AG04449 (cell line): ENCODE results near the gene ATP9B.

Source experiments
- CTCF ChIA-PET: fragments of 350-600 bp; formaldehyde crosslinking; extraction: SDS; loops from one replicate; lab custom pipeline; 2021; ENCODE audit warnings: antibody characterized with exemption; lab: Yijun Ruan, JAX
- POLR2A ChIA-PET: fragments of 400-600, 350-600 bp; formaldehyde crosslinking; extraction: SDS; loops from one replicate; lab custom pipeline; 2020; ENCODE audit warnings: antibody characterized with exemption, inconsistent platforms; lab: Yijun Ruan, JAX
- DNase-seq: peaks from one replicate; pipeline ENCODE4 v3.0.0-alpha.2; 2010; ENCODE audit warnings: low read depth, low spot score
- H3K4me3 ChIP-seq: 2 replicates; pipeline ENCODE4 v1.5.1; 2011; ENCODE audit warnings: low read depth, mild to moderate bottlenecking, control low read depth, low read length
- TF ChIP-seq, protein P1 (sequence below): IDR thresholded peaks from one replicate; pipeline ENCODE4 v1.5.1; 2011; ENCODE audit warnings: mild to moderate bottlenecking, moderate library complexity, low read length, control low read depth, inconsistent platforms; ENCODE audit not compliant: insufficient read depth; ENCODE audit errors: missing control alignments

The ATP9B gene

DNA sequence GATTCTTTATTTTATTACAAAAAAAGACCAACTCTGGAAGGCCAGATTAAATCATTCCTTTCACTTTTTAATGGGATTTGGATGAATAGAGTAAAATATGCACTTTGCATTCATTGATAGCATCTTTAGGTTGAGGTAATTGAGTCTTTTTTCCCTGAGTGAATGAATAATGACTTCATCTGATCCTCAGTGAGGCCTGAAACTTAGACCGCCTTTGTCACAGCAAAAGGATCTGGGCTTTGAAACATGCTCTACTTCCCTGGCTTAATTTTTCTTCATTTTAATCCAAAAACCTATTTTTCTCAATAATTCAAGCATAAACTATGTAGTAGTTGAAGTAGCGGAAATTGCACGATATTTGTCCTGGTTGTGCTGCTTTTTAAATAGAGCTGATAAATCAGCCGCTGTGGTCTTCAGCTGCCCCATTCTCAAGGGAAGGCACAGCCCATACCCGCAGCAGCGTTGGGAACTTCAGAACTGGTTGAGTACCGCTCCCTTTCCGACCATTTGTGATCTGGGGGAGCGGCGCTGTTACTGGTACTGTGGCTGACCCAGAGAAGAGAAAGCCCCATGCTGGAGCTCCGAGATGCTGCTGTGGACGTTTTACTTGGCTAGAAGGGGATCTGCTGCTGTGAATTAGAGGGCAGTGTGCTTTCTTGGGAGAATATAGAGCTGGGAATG, 181.2 kb downstream of the ATP9B start:
- TF ChIP-seq, protein P1, sequence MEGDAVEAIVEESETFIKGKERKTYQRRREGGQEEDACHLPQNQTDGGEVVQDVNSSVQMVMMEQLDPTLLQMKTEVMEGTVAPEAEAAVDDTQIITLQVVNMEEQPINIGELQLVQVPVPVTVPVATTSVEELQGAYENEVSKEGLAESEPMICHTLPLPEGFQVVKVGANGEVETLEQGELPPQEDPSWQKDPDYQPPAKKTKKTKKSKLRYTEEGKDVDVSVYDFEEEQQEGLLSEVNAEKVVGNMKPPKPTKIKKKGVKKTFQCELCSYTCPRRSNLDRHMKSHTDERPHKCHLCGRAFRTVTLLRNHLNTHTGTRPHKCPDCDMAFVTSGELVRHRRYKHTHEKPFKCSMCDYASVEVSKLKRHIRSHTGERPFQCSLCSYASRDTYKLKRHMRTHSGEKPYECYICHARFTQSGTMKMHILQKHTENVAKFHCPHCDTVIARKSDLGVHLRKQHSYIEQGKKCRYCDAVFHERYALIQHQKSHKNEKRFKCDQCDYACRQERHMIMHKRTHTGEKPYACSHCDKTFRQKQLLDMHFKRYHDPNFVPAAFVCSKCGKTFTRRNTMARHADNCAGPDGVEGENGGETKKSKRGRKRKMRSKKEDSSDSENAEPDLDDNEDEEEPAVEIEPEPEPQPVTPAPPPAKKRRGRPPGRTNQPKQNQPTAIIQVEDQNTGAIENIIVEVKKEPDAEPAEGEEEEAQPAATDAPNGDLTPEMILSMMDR, result no peak
- no peak for DNase-seq
- no peak overlapping the region for H3K4me3 ChIP-seq
- ChIA-PET POLR2A (no interaction called here), CTCF (no interaction called here)

DNA sequence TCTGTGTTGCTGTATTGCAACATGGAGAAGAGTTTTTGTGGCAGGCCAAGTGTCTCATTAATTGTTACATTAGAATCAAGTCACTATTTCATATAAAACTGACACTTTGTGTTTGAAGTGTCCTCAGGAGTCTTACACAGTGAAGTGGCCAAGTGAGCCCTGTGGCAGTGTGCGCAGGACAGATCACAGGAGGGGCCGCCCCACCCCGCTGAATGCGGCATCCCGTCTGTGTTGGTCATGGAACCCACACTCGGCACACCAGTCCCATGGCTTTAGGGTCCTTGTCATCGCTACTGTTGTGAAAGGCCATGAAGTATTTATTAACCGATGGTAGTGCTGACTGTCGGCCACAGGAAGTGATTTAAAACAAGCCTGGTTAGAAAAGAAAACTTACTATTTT, 181.8 kb downstream of the ATP9B start:
- ChIA-PET CTCF (no interaction called here), POLR2A (no interaction called here)
- no peak overlapping the region for H3K4me3 ChIP-seq
- TF ChIP-seq, protein P1, result no peak
- no peak for DNase-seq

DNA sequence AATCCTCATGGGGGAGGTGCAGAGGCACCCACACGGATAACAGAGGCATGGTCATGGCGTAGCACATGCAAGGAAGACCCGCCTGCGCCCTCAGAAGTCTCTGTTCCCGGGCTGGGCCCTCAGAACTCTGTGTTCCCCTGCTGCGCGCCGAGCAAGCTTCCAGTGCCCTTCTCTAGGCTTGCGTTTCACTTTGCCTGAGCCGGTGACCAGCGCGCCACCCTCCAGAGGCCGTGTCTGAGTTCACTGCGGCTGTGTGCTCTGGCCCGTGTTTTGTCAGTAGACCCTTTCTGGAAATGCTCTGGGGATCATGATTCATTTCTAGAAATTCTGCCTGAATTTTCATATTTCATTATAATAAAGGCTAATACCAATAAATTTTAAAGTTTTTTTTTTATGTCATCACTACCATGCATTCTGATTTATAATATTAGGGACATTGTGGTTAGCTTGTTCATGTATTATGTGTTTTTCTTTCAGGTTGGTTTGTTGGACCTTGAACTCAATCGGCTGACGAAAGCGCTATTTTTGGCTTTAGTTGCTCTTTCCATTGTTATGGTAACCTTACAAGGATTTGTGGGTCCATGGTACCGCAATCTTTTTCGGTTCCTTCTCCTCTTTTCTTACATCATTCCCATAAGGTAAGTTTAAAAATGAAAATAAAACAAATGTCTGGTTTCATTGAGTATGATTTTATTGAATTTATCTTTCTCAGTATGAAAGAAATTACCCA, 183.9 kb downstream of the ATP9B start:
- CTCF ChIA-PET, result no interaction called here
- POLR2A ChIA-PET, result no interaction called here
- no peak for DNase-seq
- TF ChIP-seq, protein P1, result no peak
- H3K4me3 ChIP-seq, result no peak overlapping the region

DNA sequence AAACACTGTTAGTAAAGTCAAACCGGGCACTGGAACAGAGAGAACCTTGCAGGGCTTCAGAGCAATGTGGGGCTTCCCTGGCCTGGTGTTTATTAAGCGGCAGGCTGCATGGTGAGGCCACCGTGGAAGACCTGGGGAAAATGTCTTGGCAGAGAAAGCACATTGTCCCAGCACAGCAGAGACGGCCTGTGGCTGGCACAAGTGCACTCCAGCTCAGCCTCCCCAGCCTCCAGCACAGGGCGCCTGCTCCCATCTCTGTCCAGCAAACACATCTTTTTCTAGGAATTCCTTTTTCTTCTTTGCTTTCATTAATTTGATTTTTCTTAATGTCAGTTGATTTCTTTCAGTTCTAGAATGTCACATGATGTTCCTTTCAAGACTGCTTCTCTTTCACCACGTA, 188.3 kb downstream of the ATP9B start:
- CTCF ChIA-PET, result interaction anchor here (1.6 kb wide), 1 partner anchor 18 kb away, joined by 5 read pairs; no protein-coding TSS in a partner anchor
- H3K4me3 ChIP-seq, result no peak overlapping the region
- no peak for DNase-seq
- POLR2A ChIA-PET, result no interaction called here
- TF ChIP-seq, protein P1, result no peak

DNA sequence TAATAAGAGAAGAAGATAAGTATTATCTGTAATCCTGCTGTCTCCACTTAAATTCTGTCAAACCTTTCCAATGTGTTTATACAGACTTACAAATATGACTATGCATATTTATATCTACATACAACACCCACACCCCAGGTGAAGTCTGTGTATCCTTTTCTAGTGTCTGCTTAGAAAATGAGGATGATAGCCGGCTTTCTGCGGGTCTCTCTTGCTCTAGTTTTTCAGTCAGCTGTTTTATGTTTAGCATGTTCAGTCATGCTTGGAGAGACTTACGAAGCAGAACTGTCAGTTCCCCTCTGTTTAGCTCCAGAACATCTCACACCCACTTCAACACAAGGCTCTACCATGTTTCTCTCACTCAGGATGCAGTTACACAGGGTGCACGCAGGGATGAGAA, 189.3 kb downstream of the ATP9B start:
- CTCF ChIA-PET, result no interaction called here

DNA sequence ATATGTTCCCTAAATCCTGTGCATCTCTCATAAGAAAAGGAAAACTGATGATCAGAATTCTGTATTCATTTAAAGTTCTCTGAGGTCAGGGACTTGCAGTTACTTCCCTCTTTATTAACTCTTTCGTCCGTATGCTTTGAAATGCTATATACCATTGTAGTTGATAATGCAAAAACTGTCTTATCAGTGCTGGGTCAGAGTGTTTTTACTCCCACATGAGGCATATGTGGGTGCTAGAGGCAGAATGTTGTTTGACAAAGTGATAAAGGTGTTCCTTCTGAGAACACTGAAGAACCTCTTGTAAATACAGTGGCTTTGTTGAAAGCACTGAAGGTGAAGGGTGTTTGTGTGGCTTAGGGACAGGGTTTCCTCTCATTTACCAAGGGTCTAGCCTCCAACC, 190.0 kb downstream of the ATP9B start:
- H3K4me3 ChIP-seq, result no peak overlapping the region
- CTCF ChIA-PET, result no interaction called here
- POLR2A ChIA-PET, result no interaction called here
- TF ChIP-seq, protein P1, result no peak
- no peak for DNase-seq

More for the DNA sequence above, 189.3 kb downstream of the ATP9B start:
- H3K4me3 ChIP-seq, result no peak overlapping the region
- TF ChIP-seq, protein P1, result no peak
- POLR2A ChIA-PET, result no interaction called here
- DNase-seq, result no peak
